Activated CD4-positive, CD25-positive, alpha-beta regulatory T cell (primary cell): ENCODE results near the gene PSAP.

Experiments
- DNase-seq, 4 experiments: peaks; one replicate each; lab custom pipeline; 2025; lab: John Stamatoyannopoulos, UW

PSAP gene

GRCh38 chr10:71844695-71845094 is 6.4 kb downstream of the PSAP start:
- DNase-seq = no peak

DNA sequence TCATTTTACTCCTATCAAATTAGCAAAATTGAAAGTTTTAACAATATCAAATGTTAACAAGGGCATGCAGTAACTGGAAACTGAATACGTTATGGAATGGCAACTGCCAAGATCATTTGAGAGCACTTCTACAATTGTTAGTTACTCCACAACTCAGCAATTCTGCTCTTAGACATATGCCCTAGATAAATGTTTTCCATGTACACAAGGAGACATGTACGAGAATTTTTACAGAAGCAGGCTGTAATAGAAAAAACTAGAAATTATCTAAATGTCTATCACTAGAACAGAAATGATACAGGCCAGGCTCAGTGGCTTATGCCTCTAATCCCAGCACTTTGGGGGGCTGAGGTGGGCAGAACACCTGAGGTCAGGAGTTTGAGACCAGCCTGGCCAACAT is 7.0 kb downstream of the PSAP start:
- DNase-seq = no peak

GRCh38 chr10:71842856-71843686 is 8.0 kb downstream of the PSAP start:
- no peak for DNase-seq

DNA sequence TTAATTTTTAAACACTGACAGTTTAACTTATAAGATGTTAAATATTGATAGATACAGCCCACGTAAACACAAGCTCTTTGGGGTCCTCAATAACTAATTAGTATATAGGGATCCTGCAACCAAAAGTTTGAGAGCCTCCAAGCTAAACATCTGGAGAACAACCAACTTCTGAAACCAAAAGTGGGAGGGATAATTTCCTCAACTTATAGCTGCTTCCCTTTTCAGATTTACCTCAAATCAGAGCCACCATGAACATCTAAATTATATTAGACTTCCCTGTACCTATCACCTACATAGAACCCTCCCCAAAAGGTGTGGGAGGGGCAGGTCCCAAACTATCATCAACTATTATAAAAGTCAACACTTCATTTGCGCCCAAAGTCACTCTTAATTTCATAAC is 8.6 kb downstream of the PSAP start:
- no peak for DNase-seq

- no peak for DNase-seq
These were observed 10.1 kb downstream of the PSAP start for GRCh38 chr10:71840958-71841335.

DNA sequence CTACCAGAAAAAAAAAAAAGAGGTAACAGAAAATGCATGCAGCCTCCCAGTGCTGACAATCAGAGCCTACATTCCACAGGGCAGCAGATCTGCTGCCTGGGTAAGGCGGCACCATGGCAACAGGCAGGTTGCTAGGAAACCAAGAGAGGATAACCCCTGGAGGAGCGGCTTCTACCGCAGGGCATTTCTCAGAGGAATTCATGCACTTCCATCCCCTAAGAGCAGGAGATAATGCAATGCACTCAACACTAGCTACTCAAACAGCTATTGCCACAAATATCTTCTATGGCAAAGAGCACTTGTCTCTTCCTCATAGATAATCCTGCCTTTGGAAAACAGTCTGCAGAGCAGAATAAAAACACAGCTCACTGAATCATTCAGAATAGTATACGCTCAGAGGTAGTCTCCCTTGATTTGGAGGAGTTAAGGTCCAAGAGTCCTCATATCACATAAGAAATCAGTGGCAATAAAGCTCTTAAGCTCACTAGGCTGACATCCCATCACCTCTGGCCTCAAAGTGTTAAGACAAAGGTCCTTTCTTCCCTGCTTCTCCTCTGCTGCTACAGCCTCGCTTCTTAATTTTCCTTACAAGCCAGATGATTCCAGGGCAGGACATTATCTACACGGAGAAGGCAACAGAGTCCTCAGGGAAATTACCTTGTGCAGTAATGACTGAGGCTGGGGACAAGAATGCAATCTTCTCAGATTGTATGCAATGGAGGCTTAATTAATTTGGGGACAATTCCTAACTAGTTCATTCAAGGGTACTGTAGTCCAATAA is 10.7 kb downstream of the PSAP start:
- DNase-seq = no peak

GRCh38 chr10:71838264-71839211 is 12.5 kb downstream of the PSAP start:
- no peak for DNase-seq

- no peak for DNase-seq
These were observed 13.8 kb downstream of the PSAP start for GRCh38 chr10:71837098-71837827.

DNA sequence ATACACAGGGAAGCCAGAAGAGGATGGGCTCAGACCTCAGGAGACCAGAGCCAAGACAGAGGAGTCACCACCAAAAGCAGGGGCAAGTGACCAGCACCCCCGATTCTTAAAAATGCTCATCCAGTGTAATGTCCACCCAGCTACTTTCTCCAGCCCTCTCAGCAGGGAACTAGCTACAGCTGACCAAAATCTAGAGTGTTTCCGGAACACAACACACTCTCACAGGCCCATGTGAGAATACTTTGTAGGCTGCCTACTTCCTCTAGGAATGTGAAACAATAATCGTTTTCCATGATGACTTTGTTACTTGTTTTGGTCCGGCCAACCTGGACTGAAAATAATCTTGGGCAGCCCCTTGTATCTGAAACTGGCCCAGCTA is 14.5 kb downstream of the PSAP start:
- DNase-seq = no peak

- DNase-seq = no peak
These were observed 15.1 kb downstream of the PSAP start for GRCh38 chr10:71835671-71836595.

DNA sequence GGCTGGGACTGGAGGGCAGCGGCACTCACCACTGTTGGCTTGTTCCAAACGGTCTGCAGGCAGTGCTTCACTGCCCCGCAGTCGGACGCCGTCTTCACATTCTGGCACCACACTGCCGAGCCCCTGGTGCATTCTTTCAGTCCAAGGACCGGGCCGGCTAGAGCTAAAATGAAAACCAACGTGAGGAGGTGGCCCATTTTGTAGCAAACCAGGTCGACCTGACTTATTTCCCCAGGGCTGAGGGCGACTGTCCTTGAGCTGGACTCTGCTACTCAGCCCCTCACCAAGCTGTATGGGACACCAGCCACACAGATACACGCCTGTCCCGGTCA is 16.7 kb downstream of the PSAP start:
- no peak for DNase-seq

DNA sequence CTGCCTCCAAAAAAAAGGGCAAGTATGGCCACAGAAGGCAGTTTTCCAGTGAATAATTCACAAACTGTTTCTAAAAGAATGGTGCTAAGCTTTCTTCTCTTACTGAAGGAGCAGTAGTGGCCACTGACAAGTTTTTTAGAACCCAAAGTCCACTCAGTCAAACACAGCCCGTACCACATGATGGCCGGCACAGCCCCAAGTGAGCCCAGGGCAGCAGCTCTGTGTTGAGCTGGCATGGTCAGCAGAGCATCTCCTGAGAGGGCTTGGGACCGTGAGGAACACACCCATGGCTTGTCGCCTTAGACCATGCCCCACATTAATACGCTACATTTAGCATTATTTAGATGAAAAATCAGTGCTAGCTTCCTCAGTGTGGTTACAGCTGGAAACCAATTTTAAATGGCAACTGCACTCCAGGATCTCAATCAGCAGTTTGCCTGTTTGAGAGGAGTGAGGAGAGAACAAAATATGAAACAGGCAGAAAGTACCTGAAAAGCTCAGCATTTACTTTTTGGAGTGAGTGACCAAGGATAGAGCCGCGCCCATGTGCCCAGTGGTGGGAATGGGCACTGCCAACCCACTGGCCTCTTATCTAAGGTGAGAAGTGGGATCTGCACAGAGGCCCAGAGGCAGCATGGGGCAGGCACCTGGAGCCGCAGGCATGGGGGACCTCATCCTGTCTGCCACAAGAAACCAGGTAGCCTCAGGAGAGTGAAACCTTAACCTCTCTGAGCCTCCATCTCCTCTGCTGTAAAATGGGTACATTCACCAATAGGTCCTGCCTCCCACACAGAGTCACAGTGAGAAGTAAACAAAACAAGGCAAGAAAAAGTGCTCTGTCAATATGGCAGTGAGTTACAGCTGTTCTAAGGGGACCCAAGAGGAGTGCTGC is 17.4 kb downstream of the PSAP start:
- no peak for DNase-seq

- DNase-seq = no peak
These were observed 18.1 kb downstream of the PSAP start for GRCh38 chr10:71832967-71833366.

DNA sequence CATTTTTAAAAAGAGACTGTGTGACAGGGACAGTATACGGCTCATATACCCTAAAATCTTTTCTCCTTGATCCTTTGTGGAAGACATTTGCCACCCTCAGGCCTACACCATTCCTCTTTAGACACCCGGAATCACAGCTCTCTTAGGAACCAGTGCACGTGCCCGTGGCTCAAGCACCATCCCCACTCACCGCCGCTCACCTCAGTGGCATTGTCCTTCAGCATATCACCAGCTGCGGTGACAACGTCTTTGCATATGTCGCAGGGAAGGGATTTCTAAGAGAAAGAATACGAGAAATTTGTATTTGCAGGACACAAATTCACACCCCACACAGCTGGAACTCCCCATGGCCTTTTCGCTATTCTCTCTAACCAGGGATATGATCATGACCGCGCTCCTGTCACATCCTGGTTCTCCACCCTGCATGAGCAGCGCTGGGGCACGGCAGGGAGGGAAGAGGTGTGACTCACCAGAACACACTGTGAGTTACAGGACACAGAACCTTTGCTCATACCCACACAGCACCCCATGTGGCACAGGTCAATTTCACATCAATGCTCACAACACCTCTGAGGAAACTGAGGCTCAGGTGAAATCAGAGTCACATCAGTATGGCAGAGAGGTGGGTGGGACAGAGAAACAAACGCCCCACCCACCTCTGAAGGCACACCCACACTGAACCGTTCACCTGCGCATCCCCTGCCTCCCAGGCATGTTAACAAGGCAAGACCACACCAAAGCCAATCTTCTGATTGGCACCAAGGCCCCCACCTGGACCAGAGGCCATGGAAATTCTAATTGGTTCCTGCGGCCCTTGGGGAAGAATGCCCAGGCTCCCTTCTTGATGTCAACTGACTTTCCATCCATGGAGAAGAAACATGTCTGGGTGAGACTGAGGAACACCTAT is 19.2 kb downstream of the PSAP start:
- DNase-seq = no peak

GRCh38 chr10:71830726-71831125 is 20.3 kb downstream of the PSAP start:
- no peak for DNase-seq

DNA sequence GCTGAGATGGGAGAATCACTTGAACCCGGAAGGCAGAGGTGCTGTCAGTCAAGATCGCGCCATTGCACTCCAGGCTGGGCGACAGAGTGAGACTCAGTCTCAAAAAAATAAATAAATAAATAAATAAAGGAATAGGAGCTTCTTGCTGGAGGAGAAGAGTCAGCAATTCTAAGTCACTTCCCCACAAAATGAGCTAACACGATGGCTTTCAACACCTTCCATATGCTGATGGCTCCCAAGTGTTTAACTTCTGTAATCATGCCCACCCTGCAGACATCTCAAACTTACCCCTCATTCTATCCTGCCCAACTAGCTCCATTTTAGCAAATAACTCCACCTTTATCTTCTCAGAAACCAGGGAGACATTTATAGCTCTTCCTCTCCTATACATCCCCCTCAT is 21.2 kb downstream of the PSAP start:
- DNase-seq = no peak

GRCh38 chr10:71829171-71829570 is 21.9 kb downstream of the PSAP start:
- no peak for DNase-seq

GRCh38 chr10:71828702-71829101 is 22.3 kb downstream of the PSAP start:
- no peak for DNase-seq

DNA sequence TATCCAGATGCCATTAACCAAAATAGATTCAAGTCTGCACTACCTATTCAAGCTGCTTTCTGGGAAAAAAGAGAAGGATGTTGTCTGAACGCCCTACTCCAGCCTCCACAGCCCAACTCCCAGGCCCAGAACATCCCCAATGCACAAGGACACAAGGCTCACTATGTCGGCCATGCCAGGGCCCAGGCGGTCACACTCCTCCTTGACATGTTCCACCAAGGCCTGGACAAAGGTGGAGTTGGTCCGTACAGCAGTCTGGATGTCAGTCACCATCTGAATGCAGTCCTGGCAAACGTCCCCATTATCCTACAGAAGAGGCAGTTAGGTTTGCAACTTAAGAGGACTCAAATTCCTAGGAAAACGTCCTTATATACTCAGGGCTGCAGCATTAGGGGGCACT is 23.2 kb downstream of the PSAP start:
- DNase-seq = no peak
